Measurements from ENCODE around the gene BCOR. TPM values are rescaled to one million over a fixed set of nuclear protein-coding genes. Genes with fewer than 3 reads are reported as not detected.

BCOR gene
- total and polyA plus RNA-seq, 2 of the 8 experiments (the other 6 are each of a cell fraction or from before 2014, with no cell fraction given), result 25.0 to 50.8 TPM

DNA sequence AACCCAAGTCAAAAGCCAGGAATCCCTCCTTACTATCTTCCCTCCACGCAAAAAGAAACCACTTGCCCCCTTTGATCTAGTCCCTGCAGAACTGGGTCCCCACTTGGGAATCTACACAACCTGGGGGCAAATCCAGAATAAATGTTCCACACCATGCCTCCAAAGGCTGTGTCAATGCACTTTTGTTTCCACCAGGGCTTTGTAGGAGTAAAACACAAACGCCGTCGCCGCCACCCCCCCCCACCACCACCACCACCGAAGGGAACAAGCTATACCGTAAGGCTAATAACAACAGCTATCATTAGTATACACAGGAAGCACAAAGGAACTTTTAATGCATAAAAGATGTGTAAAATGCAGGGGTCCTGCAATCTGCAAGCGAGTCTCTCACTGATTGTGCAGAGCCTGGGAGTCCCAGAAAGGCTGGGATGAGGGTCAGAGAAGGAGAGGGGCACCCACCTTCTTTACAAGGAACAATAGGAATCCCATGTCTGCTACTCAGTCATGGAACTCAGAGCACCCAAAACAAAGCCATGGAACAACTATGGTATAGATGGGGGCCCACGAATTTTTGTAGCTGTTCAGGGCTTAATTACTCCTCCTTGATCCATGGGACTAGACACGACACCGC, 13.2 kb downstream of the BCOR start (continued):
- no peak for TF ChIP-seq PHF8 (conservative IDR thresholded peaks at IDR 0.05; ENCODE audit: low read depth, low read length)
- no peak for TF ChIP-seq HDAC6 (IDR thresholded peaks at IDR 0.05; ENCODE audit: low read depth, low read length)
- no peak for TF ChIP-seq ZNF274 (IDR thresholded peaks at IDR 0.05; ENCODE audit: borderline replicate concordance, extremely low read depth, low read length)
- no peak for TF ChIP-seq SP1 (IDR thresholded peaks at IDR 0.05; ENCODE audit: low read depth, low read length)
- no peak for TF ChIP-seq SP4 (IDR thresholded peaks at IDR 0.05; ENCODE audit: low read length)

Measured in H1 (cell line).